ENCODE measurements around the gene KLK12.
A peak's percentile ranks its signal among the peaks of the same experiment; 100 is the strongest.

The KLK12 gene

GRCh38 chr19:51044327-51044726 is 9.5 kb upstream of the KLK12 start:
- DNase-seq, result no peak

GRCh38 chr19:51043497-51043896 is 8.7 kb upstream of the KLK12 start:
- no peak for DNase-seq

DNA sequence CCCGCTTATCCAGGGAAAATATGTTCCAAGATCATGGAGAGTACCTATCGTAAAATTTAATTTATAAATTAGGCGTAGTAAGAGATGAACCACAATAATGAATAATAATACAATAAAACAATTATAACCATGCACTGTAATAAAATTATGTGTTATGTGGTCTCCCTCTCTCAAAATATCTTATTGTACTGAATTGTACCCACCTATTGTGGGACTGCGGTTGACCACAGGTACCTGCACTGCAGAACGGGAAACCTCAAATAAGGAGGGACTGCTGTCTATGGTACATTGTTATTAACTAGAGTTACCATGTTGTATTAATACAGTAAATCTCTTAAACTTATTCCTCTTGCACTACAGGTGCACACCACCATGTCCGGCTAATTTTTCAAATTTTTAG is 5.3 kb upstream of the KLK12 start:
- DNase-seq, result no peak

- DNase-seq, result no peak
Measured at GRCh38 chr19:51036519-51036918, 1.7 kb upstream of the KLK12 start.

DNA sequence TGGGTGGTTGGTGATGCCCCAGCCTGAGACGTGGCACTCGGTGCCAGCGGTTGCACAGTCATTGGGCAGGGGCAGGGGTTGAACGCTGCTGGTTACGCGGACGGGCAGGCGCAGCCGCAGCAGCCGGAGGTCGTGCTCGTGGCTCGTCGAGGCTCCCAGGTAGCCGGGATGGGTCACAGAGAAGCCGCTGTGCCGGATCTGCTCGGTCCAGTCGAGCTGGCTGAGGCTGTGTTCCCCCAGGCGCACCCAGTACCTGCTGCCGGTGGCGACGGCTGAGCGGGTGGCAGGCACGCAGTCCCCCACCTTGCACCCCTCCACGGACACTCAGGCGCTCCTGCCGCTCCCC is 2.9 kb downstream of the KLK12 start:
- no peak for DNase-seq

DNA sequence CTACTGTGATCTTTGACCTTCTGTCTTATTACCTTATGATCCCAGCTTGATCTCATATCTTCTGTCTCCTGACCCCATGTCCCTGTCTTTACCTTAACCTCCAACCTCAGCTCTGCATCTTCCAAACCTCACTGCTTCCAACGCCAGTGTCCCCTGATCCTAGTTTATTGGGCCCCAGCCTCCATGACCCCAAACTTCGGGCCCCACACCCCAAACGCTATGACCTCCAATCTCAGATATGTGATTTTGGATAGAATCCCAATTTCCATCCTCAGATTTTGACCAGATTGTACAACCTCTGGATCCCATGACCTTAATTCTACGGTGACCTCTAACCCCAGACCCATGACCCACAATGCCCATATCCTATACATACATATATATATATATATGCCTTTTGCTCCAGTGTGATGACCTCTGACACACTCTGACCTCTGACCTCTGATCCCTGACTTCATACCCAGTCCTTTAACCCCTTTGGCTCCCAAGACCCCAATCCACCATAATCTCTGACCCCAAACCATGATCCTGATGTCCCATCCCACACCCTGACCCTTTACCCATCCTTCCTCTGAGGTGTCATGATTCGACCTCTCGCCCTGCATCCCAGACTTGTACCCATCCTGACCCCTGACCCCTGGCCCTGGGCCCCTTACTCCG is 3.5 kb downstream of the KLK12 start:
- no peak for DNase-seq

DNA sequence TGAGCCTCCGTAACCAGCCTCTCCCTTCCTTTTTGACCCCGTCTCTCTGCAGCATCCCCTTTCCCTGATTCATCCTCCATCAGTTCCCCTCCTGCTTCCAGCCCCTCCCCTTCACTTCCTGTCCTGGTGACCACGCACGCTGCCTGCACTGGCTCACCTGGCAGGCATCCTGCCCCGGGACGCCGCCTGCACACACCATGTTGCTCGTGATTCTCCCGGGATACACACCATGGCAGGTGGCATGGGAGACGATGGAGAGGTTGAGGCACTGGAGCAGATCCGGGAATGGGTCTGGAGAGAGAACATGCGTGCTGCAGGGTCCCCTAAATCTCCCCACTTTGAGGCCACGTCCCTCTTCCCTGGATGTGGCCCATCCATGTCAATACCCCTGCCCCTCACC is 4.2 kb downstream of the KLK12 start:
- no peak for DNase-seq

DNA sequence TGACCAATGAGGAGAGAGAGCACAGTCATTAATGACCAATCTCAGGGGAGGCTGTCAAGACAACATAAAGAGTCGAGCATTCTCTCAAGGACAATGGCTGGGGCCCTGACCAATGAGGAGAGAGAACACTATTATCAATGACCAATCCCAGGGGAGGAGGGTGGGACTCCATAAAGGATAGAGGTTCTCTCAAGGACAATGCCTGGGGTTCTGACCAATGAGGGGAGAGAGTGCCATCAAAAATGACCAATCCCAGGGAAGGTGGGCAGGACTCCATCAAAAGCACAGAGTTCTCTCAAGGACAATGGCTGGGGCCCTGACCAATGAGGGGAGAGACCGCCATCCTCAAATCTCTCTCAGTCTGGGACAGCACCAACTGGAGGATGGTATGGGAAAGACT is 5.1 kb downstream of the KLK12 start:
- DNase-seq, result no peak

- DNase-seq, result no peak
Measured at GRCh38 chr19:51027873-51028272, 6.9 kb downstream of the KLK12 start.

GRCh38 chr19:51027126-51027806 is 7.5 kb downstream of the KLK12 start:
- no peak for DNase-seq

- DNase-seq, result no peak
Measured at GRCh38 chr19:51026554-51026831, 8.3 kb downstream of the KLK12 start, which contains the start of gene KLK11. KLK11 (minus strand) TSS chr19:51026616; CDS start chr19:51025631, 985 bp downstream.

DNA sequence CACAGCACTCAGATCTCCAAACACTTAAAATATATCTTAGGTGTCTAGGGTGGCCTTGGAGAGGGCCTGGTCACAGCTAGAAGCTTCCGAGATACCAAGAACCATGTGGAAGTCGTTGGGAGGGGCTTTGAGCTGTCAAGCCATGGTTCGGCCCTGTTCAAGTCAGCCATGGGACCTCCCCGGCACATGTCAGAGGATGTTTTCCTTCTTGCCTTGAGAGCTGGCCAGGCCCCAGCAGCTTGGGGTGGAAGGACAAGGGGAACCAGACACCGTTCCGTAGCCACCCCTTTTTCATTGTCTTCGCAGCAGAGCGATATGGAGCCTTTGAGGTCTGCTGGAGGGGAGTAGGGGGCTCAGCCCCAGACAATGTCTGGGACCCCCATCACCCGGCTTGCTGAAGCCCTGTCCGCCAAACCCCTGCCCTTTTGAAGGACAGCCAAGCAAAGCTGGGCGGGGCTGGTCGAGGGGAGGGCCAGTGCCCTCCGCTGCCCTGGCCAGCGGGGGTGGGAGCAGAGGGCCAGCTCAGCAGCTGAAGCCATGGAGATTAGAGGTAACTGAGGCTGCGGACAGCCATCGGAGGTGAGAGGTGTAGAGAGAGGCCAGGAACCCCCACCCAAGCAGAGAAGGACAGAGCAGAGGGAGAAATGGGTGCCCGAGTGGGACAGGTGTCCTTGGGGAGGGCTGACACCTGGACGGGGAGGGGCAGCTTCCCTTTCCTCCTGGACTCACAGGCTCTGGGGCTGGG is 8.8 kb downstream of the KLK12 start:
- no peak for DNase-seq

DNA sequence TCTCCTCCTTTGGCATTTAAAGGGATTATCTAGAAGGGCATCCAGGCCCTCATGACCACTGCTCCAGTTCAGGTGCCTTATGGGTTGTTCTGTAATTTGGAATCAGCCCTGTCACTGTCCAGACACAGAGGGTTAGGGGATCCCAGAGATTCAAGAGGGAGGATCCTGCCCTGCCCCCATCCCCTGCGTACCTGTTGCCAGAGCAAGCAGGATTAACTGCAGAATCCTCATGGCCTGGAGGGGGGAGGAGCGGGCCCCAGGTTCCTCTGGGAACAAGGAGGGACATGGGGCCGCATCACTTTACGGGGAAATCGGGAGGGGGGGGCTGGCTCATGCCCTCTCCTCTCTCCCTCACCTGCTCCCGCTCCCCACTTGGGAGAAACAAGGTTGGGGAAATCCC is 9.4 kb downstream of the KLK12 start:
- DNase-seq, result no peak

DNA sequence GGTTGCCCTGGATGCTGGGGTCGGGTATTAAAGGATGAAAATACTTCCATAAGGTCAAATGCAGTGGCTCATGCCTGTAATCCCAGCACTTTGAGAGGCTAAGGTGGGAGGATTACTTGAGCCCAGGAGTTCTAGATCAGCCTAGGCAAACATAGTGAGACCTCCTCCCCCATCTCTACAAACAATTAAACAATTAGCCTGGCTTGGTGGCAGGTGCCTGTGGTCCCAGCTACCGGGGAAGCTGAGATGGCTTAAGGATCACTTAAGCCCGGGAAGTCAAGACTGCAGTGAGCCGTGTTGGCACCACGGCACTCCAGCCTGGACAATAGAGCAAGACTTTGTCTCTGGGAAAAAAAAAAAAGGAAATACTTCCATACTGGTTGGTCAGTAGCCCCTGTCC is 9.9 kb downstream of the KLK12 start:
- no peak for DNase-seq

GRCh38 chr19:51023946-51024345 is 10.9 kb downstream of the KLK12 start:
- DNase-seq, result no peak

DNA sequence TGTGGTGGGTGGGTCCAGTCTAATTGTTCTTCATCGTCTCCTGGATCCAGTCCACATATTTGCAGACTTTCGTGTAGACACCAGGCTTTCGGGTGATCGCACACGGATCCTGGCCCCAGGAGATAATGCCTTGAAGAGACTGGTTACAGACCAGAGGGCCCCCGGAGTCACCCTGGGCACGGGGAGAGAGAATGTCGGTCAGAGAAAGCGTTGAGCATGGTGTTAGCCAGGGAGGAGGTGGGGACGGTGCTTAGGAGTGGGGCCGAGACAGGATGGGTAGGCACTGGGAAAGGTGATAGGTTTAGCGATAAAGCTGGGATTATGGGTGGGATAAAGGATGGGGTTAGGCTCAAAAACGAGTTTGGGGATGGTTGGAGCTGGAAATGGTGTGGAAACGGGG is 12.3 kb downstream of the KLK12 start:
- no peak for DNase-seq

DNA sequence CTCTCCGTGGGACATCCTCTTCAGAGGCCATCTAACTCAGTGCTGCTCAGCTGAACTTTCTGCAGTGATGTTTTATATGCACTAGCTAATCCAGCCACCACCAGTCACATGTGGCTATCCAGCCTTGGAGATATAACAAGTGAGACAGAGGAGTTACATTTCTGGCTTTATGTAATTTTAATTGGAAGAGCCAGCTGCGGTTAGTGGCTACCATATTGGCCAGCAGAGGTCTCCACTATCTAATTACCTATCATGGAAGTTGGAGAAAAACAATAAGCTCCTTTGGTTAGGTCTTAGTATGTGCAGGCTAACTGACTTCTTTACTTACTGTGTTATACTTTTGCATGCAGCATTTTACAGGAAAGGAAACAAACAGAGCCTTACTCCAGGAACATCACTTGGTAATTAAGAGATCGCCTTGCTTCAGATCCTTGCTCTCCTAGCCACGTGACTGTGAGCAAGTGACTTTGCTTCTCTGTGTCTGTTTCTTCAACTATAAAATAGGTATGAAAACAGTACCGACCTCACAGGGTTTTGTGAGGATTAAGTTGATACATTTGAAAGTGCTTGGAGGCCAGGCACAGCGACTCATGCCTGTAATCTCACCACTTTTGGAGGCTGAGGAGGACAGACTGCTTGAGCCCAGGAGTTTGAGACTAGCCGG is 13.7 kb downstream of the KLK12 start:
- DNase-seq, result peak in 1 of 2 experiments; percentile 39

DNA sequence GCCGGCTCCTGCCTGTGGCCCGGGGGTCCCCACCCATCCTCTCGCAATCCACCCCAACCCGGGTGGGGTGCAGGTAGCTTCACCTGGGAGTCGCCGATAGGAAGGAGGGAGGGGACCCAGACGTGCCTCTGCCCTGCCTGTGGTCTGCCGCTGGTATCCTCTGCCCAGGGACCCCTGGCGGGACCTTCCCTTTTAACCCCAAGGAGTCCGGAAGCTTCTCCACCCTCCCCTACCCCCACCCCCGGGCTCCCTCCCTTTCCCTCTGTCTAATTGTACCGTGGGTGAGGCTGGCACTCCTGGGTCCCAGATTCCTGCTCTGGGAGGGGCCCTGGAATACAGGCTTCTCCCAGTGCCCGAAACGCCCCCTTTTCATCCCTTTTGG is 15.3 kb downstream of the KLK12 start, which contains the start of gene KLK10:
Gene KLK10 (minus strand): TSS at position 166 of the 382 bp plus-strand sequence. CDS start 579 bp downstream, outside the sequence.
- no peak for DNase-seq

- DNase-seq, result no peak
Measured at GRCh38 chr19:51018745-51019543, 15.9 kb downstream of the KLK12 start.

DNA sequence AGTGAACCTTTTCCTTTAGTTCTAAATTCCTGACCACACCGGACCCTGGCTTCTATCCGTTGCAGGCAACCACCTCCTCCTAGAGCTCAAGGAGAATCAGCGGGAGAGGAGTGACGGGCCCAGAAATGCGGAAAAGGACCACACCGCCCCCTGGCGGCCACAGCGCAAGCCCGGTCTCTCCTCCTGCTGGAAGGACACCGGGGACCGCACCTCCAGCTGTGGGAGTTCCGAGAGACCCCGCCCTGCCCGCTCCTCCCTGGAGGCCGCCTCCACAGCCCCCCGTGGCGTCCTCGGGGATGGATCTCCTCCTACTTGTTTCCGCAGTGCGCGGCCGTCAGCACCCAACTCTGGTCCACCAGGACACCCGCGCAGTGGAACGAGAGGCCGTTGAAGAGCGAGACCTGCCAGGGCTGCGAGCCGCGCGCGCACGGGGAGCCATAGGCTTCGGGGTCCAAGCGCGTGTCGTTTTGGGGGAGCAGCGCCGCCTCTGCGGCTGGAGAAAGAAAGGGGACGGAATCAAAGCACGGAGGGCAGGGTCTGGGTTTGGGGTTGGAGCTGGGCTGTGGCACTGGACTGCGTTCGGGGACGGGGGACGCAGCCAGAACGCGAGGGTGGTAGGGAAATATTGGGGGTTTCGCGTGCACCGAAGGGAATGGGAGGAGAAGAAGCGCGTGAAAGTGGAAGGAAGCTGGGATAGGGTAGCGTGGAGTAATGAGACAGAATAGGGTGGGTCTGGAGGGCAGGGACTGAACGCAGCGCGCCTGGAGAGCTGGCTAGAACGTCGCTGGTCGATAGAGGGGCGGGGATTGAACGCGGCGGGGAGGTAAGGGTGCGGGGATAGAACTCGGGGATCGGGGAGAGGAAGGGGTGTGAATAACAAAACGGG is 17.8 kb downstream of the KLK12 start:
- DNase-seq, result peak in 1 of 2 experiments; percentile 5

DNA sequence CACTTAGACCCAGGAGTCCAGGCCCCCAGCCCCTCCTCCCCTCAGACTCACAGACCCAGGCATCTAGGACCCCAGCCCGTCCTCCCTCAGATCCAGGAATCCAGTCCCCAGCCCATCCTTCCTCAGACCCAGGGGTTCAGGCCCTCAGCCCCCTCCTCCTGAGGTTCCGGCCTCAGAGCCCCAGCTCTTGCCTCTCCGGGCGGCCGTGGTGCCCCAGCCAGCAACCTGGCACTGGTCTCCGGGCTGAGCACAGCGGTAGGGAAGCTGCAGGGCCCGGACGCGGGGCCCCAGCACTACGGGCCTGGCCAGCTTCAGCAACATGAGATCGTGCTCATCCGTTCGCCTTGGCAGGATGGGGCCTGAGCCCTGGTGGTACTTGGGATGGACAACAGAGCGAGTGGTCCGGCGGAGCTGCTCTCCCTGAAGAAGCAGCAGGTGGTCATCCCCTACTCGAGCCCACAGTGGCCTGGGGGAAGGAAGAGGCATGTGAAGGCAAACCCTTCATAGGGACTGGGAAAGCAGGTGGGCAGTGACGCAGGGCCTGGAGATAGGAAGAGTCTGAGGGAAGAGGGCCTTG is 19.0 kb downstream of the KLK12 start:
- no peak for DNase-seq

Measured in NCI-H446 (cell line).